ENCODE results near the gene NRROS. TPM values are rescaled to one million over a fixed set of nuclear protein-coding genes. Genes with fewer than 3 reads are reported as not detected.
A peak's percentile ranks its signal among the peaks of the same experiment; 100 is the strongest.

The NRROS gene
- total and polyA plus RNA-seq, 10 of the 15 experiments (the other 5 are each of a cell fraction or from before 2014, with no cell fraction given), result 0.35 to 42.2 (median 12.6) TPM

DNA sequence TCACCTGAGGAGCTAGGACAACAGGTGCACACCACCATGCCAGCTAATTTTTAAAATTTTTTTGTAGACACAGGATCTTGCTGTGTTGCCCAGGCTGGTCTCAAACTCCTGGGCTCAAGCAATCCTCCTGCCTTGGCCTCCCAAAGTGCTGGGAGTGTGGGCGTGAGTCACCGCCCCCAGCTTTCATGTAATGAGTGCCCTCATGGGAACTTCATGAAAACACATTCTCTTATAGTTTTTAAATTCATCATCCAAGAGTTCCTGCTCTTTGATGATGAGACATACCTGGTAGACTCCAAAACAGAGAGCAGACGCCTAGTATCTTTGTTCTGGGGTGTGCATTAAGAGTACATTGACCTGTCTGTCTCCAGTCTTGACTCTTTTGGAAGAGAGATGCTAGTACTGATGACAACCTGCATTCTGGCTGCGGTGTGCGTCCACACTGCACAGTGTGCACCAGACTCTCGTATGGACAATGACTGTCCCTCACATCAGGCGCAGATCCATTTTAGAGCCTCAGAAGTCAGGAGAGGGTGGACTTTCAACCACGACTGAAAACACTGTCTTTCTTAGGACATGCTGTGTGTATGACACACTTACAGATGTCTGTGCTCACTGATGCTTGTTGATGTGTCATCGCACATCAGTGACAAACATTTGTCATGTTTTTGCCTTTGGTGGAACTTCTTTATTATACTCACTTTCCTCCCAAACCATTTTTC lies 2.0 kb downstream of the NRROS start (continued):
- TF ChIP-seq, protein P1, sequence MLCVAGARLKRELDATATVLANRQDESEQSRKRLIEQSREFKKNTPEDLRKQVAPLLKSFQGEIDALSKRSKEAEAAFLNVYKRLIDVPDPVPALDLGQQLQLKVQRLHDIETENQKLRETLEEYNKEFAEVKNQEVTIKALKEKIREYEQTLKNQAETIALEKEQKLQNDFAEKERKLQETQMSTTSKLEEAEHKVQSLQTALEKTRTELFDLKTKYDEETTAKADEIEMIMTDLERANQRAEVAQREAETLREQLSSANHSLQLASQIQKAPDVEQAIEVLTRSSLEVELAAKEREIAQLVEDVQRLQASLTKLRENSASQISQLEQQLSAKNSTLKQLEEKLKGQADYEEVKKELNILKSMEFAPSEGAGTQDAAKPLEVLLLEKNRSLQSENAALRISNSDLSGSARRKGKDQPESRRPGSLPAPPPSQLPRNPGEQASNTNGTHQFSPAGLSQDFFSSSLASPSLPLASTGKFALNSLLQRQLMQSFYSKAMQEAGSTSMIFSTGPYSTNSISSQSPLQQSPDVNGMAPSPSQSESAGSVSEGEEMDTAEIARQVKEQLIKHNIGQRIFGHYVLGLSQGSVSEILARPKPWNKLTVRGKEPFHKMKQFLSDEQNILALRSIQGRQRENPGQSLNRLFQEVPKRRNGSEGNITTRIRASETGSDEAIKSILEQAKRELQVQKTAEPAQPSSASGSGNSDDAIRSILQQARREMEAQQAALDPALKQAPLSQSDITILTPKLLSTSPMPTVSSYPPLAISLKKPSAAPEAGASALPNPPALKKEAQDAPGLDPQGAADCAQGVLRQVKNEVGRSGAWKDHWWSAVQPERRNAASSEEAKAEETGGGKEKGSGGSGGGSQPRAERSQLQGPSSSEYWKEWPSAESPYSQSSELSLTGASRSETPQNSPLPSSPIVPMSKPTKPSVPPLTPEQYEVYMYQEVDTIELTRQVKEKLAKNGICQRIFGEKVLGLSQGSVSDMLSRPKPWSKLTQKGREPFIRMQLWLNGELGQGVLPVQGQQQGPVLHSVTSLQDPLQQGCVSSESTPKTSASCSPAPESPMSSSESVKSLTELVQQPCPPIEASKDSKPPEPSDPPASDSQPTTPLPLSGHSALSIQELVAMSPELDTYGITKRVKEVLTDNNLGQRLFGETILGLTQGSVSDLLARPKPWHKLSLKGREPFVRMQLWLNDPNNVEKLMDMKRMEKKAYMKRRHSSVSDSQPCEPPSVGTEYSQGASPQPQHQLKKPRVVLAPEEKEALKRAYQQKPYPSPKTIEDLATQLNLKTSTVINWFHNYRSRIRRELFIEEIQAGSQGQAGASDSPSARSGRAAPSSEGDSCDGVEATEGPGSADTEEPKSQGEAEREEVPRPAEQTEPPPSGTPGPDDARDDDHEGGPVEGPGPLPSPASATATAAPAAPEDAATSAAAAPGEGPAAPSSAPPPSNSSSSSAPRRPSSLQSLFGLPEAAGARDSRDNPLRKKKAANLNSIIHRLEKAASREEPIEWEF (IDR thresholded peaks at IDR 0.05; ENCODE audit: insufficient replicate concordance, low read depth, low read length), result no peak
- TF ChIP-seq POU2F2 (IDR thresholded peaks at IDR 0.05; ENCODE audit: borderline replicate concordance, low read depth, low read length) (peak; percentile 60; the same call in 1 of the 3 replicates), ZNF622 (IDR thresholded peaks at IDR 0.05) (no peak), SREBF1 (IDR thresholded peaks at IDR 0.05; ENCODE audit: low read length) (no peak), BCL11A (IDR thresholded peaks at IDR 0.05; ENCODE audit: low read depth, low read length) (no peak), KDM1A (IDR thresholded peaks at IDR 0.05; ENCODE audit: borderline replicate concordance) (no peak), EED (IDR thresholded peaks at IDR 0.05; ENCODE audit: low read depth) (no peak), YY1 (IDR thresholded peaks at IDR 0.05; ENCODE audit: low read depth, low read length) (no peak), CHD2 (IDR thresholded peaks at IDR 0.05; ENCODE audit: borderline replicate concordance, low read depth, low read length) (0 out of 2 replicates have a peak, but pooled peaks have one; percentile 18), ZBTB11 (CRISPR knock-in tag; IDR thresholded peaks at IDR 0.05) (no peak), E2F8 (IDR thresholded peaks at IDR 0.05; ENCODE audit: low read depth, partially characterized antibody) (no peak), HCFC1 (IDR thresholded peaks at IDR 0.05; ENCODE audit: low read length) (no peak), RELB (IDR thresholded peaks at IDR 0.05; ENCODE audit: low read depth) (no peak), GABPA (IDR thresholded peaks at IDR 0.05; ENCODE audit: low read depth) (no peak), BRCA1 (IDR thresholded peaks at IDR 0.05; ENCODE audit: low read depth, low read length) (no peak), CREB1 (IDR thresholded peaks at IDR 0.05; ENCODE audit: low read depth) (no peak), SUZ12 (IDR thresholded peaks at IDR 0.05; ENCODE audit: unreplicated experiment) (no peak), NFXL1 (IDR thresholded peaks at IDR 0.05; ENCODE audit: borderline replicate concordance) (no peak)

Data from GM12878 (cell line).